22Rv1 (cell line): ENCODE measurements around the gene SMARCA1.

Source experiments
- ZFX ChIP-seq: fragments of 450-650 bp; IDR thresholded peaks from 2 replicates; pipeline ENCODE4 v1.6.1; 2017; ENCODE audit warnings: antibody characterized with exemption, borderline replicate concordance
- TF ChIP-seq, protein P1 (sequence below): fragments of 450-650 bp; IDR thresholded peaks from 2 replicates; pipeline ENCODE4 v1.5.1; 2017; ENCODE audit warnings: mild to moderate bottlenecking

DNA sequence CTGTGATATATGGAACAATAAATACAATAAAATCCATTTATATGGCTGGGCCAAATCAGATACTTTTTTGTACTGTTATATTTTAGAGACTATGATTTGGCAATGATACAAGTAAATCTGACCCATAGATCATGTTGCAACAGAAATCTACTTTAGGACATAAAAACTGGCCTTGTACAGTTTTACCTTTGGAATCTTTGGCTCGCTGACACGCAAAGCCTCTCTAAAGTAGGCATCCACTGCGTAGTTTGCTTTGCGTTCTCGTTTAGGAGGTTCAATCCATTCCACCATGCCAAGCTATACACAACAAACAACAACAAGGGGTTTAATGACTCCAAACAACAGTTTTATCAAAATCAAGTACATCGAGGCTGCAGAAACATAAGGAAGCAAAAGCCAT lies 42.4 kb downstream of the SMARCA1 start:
- TF ChIP-seq, protein P1, sequence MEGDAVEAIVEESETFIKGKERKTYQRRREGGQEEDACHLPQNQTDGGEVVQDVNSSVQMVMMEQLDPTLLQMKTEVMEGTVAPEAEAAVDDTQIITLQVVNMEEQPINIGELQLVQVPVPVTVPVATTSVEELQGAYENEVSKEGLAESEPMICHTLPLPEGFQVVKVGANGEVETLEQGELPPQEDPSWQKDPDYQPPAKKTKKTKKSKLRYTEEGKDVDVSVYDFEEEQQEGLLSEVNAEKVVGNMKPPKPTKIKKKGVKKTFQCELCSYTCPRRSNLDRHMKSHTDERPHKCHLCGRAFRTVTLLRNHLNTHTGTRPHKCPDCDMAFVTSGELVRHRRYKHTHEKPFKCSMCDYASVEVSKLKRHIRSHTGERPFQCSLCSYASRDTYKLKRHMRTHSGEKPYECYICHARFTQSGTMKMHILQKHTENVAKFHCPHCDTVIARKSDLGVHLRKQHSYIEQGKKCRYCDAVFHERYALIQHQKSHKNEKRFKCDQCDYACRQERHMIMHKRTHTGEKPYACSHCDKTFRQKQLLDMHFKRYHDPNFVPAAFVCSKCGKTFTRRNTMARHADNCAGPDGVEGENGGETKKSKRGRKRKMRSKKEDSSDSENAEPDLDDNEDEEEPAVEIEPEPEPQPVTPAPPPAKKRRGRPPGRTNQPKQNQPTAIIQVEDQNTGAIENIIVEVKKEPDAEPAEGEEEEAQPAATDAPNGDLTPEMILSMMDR: no peak
- TF ChIP-seq ZFX: no peak
